ENCODE measurements around the gene COMP. TPM values are rescaled to one million over a fixed set of nuclear protein-coding genes. Genes with fewer than 3 reads are reported as not detected.

COMP gene
- total and polyA plus RNA-seq, 10 of the 15 experiments (the other 5 are each of a cell fraction or from before 2014, with no cell fraction given) = 0.17 TPM; not detected in 9

DNA sequence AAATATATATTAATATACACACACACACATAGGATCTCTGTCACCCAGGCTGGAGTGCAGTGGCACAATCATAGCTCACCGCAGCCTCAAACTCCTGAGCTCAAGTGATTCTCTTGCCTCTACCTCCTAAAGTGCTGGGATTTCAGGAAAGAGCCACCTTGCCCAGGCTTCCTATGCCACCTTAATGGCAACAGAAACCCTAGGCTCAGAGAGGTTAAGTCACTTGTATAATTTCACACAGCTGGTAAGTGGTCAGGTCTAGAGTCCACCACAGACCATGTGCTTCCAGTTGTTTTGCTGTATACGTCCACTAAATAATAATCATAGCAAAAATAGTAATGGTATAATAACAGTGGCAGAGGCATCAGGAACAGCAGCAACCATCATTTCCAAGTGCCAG is 39.4 kb upstream of the COMP start:
- RAD21 ChIA-PET (ENCODE audit: unreplicated experiment) = interaction anchor here (1.7 kb wide), 1 partner anchor 17 kb away, joined by 4 read pairs; no protein-coding TSS in a partner anchor
- BruUV-seq (replicated peaks) = no TSS peak
- Histone ChIP-seq H3K27ac (ENCODE audit: control insufficient read depth, insufficient read depth) (no peak overlapping the region), H3K4me2 (ENCODE audit: control insufficient read depth, insufficient read depth) (no peak overlapping the region), H3K9ac (ENCODE audit: control insufficient read depth, insufficient read depth, low read length) (no peak overlapping the region), H3K36me3 (ENCODE audit: control insufficient read depth in 2 of 2, insufficient read depth in 2 of 2, low read length in 1 of 2) (peaks cover 1 to 6% of the 10 kb centered on the region in 2 experiments; a peak in 3 of 4 replicates), H3K4me1 (ENCODE audit: control insufficient read depth, insufficient read depth, low read length) (no peaks in the 10 kb centered on the region; the same call in 1 of the 2 replicates), H4K20me1 (ENCODE audit: control insufficient read depth, insufficient read depth) (peaks cover 13% of the 10 kb centered on the region; the same call in 1 of the 2 replicates), H3K27me3 (replicated peaks in 1 of 2; ENCODE audit: control insufficient read depth in 2 of 2, insufficient read depth in 2 of 2, low read length in 1 of 2) (no peaks in the 10 kb centered on the region), H3K4me3 (no peak overlapping the region), H3K9me3 (replicated peaks; ENCODE audit: control insufficient read depth, insufficient read depth, low read length) (peaks cover 2% of the 10 kb centered on the region; the same call in 1 of the 3 replicates), H3K79me2 (ENCODE audit: control insufficient read depth, insufficient read depth, low read length) (peaks cover 37% of the 10 kb centered on the region), H2AFZ (ENCODE audit: control insufficient read depth, low read depth, low read length) (no peak overlapping the region)
- FAIRE-seq (no peak), ATAC-seq (no peak), DNase-seq (ENCODE audit: low read depth, low spot score) (no peak)
- SMC1A ChIA-PET (ENCODE audit: uncharacterized antibody, unreplicated experiment) = interaction anchor here (1.1 to 2.7 kb wide), 2 partner anchors 17 to 89 kb away, joined by 3 to 11 read pairs; partner anchors contain the start of genes COPE and DDX49
- in situ Hi-C loops (cut with MboI) = no loop called here
- 82% methylated on average over 2 of the region's 2 CpGs for WGBS (ENCODE audit: insufficient coverage, insufficient replicate concordance, low lambda C conversion rate, missing lambda C conversion rate)
- CTCF ChIA-PET = interaction anchor here (2.3 to 3.3 kb wide), 2 partner anchors 17 to 310 kb away, joined by 7 to 19 read pairs; no protein-coding TSS in a partner anchor
- POLR2A ChIA-PET = interaction anchor here (0.6 to 0.7 kb wide), 2 partner anchors 250 to 447 kb away, joined by 3 to 5 read pairs; no protein-coding TSS in a partner anchor
- intact Hi-C loops (cut with micrococcal nuclease; ENCODE audit: unreplicated experiment) = loop anchor here (5.0 kb wide), 1 partner anchor 238 kb away; no protein-coding TSS in a partner anchor
- TF ChIP-seq, protein P1, sequence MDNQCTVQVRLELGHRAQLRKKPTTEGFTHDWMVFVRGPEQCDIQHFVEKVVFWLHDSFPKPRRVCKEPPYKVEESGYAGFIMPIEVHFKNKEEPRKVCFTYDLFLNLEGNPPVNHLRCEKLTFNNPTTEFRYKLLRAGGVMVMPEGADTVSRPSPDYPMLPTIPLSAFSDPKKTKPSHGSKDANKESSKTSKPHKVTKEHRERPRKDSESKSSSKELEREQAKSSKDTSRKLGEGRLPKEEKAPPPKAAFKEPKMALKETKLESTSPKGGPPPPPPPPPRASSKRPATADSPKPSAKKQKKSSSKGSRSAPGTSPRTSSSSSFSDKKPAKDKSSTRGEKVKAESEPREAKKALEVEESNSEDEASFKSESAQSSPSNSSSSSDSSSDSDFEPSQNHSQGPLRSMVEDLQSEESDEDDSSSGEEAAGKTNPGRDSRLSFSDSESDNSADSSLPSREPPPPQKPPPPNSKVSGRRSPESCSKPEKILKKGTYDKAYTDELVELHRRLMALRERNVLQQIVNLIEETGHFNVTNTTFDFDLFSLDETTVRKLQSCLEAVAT (IDR thresholded peaks at IDR 0.05) = no peak
- no peak for TF ChIP-seq NRF1 (conservative IDR thresholded peaks at IDR 0.05; ENCODE audit: low read depth, low read length)

DNA sequence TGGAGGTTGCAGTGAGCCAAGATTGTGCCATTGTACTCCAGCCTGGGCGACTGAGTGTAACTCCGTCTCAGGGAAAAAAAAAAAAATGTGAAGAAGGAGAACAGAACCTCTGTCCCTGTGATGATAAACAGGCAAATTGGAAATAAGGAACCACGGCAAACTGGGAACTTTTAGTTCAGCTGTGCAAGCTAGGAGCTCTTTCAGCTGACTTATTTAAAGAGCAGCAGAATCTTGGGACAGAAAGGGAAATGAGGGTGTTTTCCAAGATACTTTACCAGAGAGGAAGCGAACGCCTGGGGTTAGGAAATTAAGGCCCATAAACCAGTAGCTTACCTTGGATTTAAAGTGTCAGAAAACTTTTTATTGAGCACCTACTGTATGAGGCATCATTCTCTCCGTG is 37.7 kb upstream of the COMP start:
- H2AFZ ChIP-seq (ENCODE audit: control insufficient read depth, low read depth, low read length) = no peak overlapping the region
- ChIA-PET CTCF (interaction anchor here (3.3 kb wide), 1 partner anchor 19 kb away, joined by 19 read pairs; no protein-coding TSS in a partner anchor), SMC1A (ENCODE audit: uncharacterized antibody, unreplicated experiment) (interaction anchor here (0.9 to 1.7 kb wide), 3 partner anchors 15 to 18 kb away, joined by 3 to 4 read pairs (median 4); no protein-coding TSS in a partner anchor), RAD21 (ENCODE audit: unreplicated experiment) (interaction anchor here (1.7 kb wide), 1 partner anchor 18 kb away, joined by 4 read pairs; no protein-coding TSS in a partner anchor), POLR2A (interaction anchor here (0.8 to 0.9 kb wide), 2 partner anchors 9 to 76 kb away, joined by 3 to 4 read pairs; no protein-coding TSS in a partner anchor)
- TF ChIP-seq MTA3 (IDR thresholded peaks at IDR 0.05; ENCODE audit: borderline replicate concordance, low read length) = no peak
- TF ChIP-seq, protein P2, sequence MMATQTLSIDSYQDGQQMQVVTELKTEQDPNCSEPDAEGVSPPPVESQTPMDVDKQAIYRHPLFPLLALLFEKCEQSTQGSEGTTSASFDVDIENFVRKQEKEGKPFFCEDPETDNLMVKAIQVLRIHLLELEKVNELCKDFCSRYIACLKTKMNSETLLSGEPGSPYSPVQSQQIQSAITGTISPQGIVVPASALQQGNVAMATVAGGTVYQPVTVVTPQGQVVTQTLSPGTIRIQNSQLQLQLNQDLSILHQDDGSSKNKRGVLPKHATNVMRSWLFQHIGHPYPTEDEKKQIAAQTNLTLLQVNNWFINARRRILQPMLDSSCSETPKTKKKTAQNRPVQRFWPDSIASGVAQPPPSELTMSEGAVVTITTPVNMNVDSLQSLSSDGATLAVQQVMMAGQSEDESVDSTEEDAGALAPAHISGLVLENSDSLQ (IDR thresholded peaks at IDR 0.05) = no peak
- no peak for TF ChIP-seq POLR2AphosphoS5 (IDR thresholded peaks at IDR 0.05; ENCODE audit: low read length)
- TF ChIP-seq, protein P3, sequence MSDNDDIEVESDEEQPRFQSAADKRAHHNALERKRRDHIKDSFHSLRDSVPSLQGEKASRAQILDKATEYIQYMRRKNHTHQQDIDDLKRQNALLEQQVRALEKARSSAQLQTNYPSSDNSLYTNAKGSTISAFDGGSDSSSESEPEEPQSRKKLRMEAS (IDR thresholded peaks at IDR 0.05; ENCODE audit: low read depth, low read length) = no peak
- no peak for TF ChIP-seq KAT2A (conservative IDR thresholded peaks at IDR 0.05; ENCODE audit: control insufficient read depth, low read depth, low read length)
- TF ChIP-seq, protein P4, sequence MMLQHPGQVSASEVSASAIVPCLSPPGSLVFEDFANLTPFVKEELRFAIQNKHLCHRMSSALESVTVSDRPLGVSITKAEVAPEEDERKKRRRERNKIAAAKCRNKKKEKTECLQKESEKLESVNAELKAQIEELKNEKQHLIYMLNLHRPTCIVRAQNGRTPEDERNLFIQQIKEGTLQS (IDR thresholded peaks at IDR 0.05; ENCODE audit: borderline replicate concordance, extremely low read depth, low read depth, low read length) = no peak
- no peak for TF ChIP-seq STAT1 (conservative IDR thresholded peaks at IDR 0.05)
- TF ChIP-seq NRF1 (conservative IDR thresholded peaks at IDR 0.05; ENCODE audit: low read depth, low read length) = no peak
- no peak for TF ChIP-seq CREB1 (IDR thresholded peaks at IDR 0.05; ENCODE audit: low read depth)
- no peak for FAIRE-seq
- ATAC-seq = no peak
- H3K4me3 ChIP-seq = no peak overlapping the region
- peaks cover 20% of the 10 kb centered on the region for H3K79me2 ChIP-seq (ENCODE audit: control insufficient read depth, insufficient read depth, low read length)
- no peaks in the 10 kb centered on the region for H3K36me3 ChIP-seq (ENCODE audit: control insufficient read depth in 2 of 2, insufficient read depth in 2 of 2, low read length in 1 of 2)
- peaks cover 2% of the 10 kb centered on the region; the same call in 1 of the 3 replicates for H3K9me3 ChIP-seq (replicated peaks; ENCODE audit: control insufficient read depth, insufficient read depth, low read length)
- H3K27ac ChIP-seq (ENCODE audit: control insufficient read depth, insufficient read depth) = no peak overlapping the region
- in situ Hi-C loops (cut with MboI) = no loop called here
- no peak overlapping the region for H3K9ac ChIP-seq (ENCODE audit: control insufficient read depth, insufficient read depth, low read length)
- H3K27me3 ChIP-seq (replicated peaks in 1 of 2; ENCODE audit: control insufficient read depth in 2 of 2, insufficient read depth in 2 of 2, low read length in 1 of 2) = no peaks in the 10 kb centered on the region
- 45% methylated on average over 6 of the region's 6 CpGs for WGBS (ENCODE audit: insufficient coverage, insufficient replicate concordance, low lambda C conversion rate, missing lambda C conversion rate)
- no peak overlapping the region for H3K4me2 ChIP-seq (ENCODE audit: control insufficient read depth, insufficient read depth)
- DNase-seq (ENCODE audit: low read depth, low spot score) = no peak
- peaks cover 5% of the 10 kb centered on the region; the same call in 1 of the 2 replicates for H4K20me1 ChIP-seq (ENCODE audit: control insufficient read depth, insufficient read depth)
- intact Hi-C loops (cut with micrococcal nuclease; ENCODE audit: unreplicated experiment) = no loop called here
- H3K4me1 ChIP-seq (ENCODE audit: control insufficient read depth, insufficient read depth, low read length) = no peaks in the 10 kb centered on the region
- no TSS peak for BruUV-seq (replicated peaks)

Measured in GM12878 (cell line).